ENCODE measurements around the gene SLC66A1. TPM values are rescaled to one million over a fixed set of nuclear protein-coding genes. Genes with fewer than 3 reads are reported as not detected.
A peak's percentile ranks its signal among the peaks of the same experiment; 100 is the strongest.

SLC66A1 gene
- total RNA-seq, 1 donor from 2014 or later = 22.6 TPM

- TF ChIP-seq CTCF (IDR thresholded peaks at IDR 0.05; ENCODE audit: unreplicated experiment) = no peak
- Mint-ChIP-seq H3K27me3 (ENCODE audit: unreplicated experiment) (peaks cover 5% of the 10 kb centered on the region), H3K4me1 (ENCODE audit: unreplicated experiment) (no peaks in the 10 kb centered on the region), H3K4me3 (ENCODE audit: unreplicated experiment) (peak overlapping the region; percentile 80), H3K36me3 (ENCODE audit: low read depth, unreplicated experiment) (peaks cover 38% of the 10 kb centered on the region), H3K27ac (ENCODE audit: unreplicated experiment) (no peak overlapping the region), H3K9me3 (ENCODE audit: unreplicated experiment) (no peaks in the 10 kb centered on the region)
- DNase-seq (ENCODE audit: low spot score) = no peak
These were observed 63.7 kb downstream of the SLC66A1 start for GRCh38 chr1:19375631-19376400.

GRCh38 chr1:19376428-19377372 is 64.6 kb downstream of the SLC66A1 start:
- Mint-ChIP-seq H3K9me3 (ENCODE audit: unreplicated experiment) (no peaks in the 10 kb centered on the region), H3K4me3 (ENCODE audit: unreplicated experiment) (no peak overlapping the region), H3K4me1 (ENCODE audit: unreplicated experiment) (no peaks in the 10 kb centered on the region), H3K27me3 (ENCODE audit: unreplicated experiment) (peaks cover 3% of the 10 kb centered on the region), H3K27ac (ENCODE audit: unreplicated experiment) (no peak overlapping the region), H3K36me3 (ENCODE audit: low read depth, unreplicated experiment) (peaks cover 38% of the 10 kb centered on the region)
- DNase-seq (ENCODE audit: low spot score) = no peak
- TF ChIP-seq CTCF (IDR thresholded peaks at IDR 0.05; ENCODE audit: unreplicated experiment) = no peak

- no peak for DNase-seq (ENCODE audit: low spot score)
- Mint-ChIP-seq H3K27ac (ENCODE audit: unreplicated experiment) (peak overlapping the region; percentile 74), H3K4me1 (ENCODE audit: unreplicated experiment) (no peaks in the 10 kb centered on the region), H3K9me3 (ENCODE audit: unreplicated experiment) (no peaks in the 10 kb centered on the region), H3K4me3 (ENCODE audit: unreplicated experiment) (peak overlapping the region; percentile 62), H3K36me3 (ENCODE audit: low read depth, unreplicated experiment) (peaks cover 33% of the 10 kb centered on the region), H3K27me3 (ENCODE audit: unreplicated experiment) (peaks cover 3% of the 10 kb centered on the region)
- TF ChIP-seq CTCF (IDR thresholded peaks at IDR 0.05; ENCODE audit: unreplicated experiment) = no peak
These were observed 65.9 kb downstream of the SLC66A1 start for GRCh38 chr1:19377812-19378718.

Other genes starting within 250 kb of the SLC66A1 start
- gene UBR4, start 102.1 kb upstream of the SLC66A1 start, total RNA-seq (ENCODE audit: unreplicated experiment) = 223 TPM
- gene EMC1, start 60.8 kb upstream of the SLC66A1 start, total RNA-seq (ENCODE audit: unreplicated experiment) = 50.5 TPM
- 22.4 TPM for gene MRTO4, start 60.5 kb upstream of the SLC66A1 start, total RNA-seq (ENCODE audit: unreplicated experiment)
- 1.1 TPM for gene AKR7A3, start 23.6 kb upstream of the SLC66A1 start, total RNA-seq (ENCODE audit: unreplicated experiment)
- gene AKR7A2, start 182 bp upstream of the SLC66A1 start, total RNA-seq (ENCODE audit: unreplicated experiment) = 34.1 TPM
- 414 TPM for gene CAPZB, start 173.2 kb downstream of the SLC66A1 start, total RNA-seq (ENCODE audit: unreplicated experiment)